ENCODE measurements around the gene CCDC82. TPM values are rescaled to one million over a fixed set of nuclear protein-coding genes. Genes with fewer than 3 reads are reported as not detected.

The CCDC82 gene
- polyA plus RNA-seq, 2 of the 4 experiments (the other 2 are of a cell fraction) = 17.6 to 27.6 TPM

DNA sequence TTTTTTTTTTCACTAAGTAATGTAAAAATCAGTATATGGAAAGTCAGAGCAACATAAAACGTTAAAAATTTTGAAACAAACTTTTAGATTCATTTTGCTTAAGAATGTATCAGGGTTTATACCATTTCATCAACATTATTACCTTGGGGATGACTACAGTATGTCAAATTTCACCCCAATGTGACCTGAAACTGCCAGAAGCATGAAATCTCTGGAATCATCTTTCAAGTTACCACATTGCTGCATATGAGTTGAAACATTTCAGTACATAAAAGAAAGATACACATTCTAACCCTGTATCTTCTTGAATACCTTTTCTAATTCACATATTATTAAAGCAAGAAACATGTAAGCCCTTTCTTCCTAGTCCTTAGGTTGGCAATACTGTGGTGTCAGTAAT, 79.5 kb downstream of the CCDC82 start:
- FAIRE-seq = no peak
- CTCF ChIA-PET = interaction anchor here (0.7 to 2.6 kb wide), 3 partner anchors 33 to 458 kb away, joined by 3 to 20 read pairs (median 3); partner anchors contain the start of gene MAML2
- 74% methylated on average over 1 of the region's 1 CpG for WGBS (ENCODE audit: missing lambda C conversion rate)

DNA sequence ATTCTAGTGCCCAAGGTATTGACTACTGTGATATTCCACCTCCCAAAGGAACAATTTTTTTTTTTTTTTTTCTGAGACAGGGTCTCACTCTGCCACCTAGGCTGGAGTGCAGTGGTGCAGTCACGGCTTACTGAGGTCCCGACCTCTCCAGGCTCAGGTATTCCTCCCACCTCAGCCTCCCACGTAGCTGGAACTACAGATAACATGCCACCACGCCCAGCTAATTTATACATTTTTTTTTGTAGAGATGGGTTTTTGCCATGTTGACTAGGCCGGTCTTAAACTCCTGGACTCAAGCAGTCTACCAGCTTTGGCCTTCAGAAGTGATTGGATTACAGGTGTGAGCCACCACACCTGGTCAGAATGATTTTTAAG, 80.1 kb downstream of the CCDC82 start:
- H3K4me1 ChIP-seq = peaks cover 72% of the 10 kb centered on the region
- H3K4me3 ChIP-seq = no peak overlapping the region
- no peak for DNase-seq (ENCODE audit: low read depth in 1 of 2, low spot score in 1 of 2)
- no peaks in the 10 kb centered on the region for H3K9me3 ChIP-seq
- 80% methylated on average over 5 of the region's 5 CpGs for WGBS (ENCODE audit: missing lambda C conversion rate)
- no peak for ATAC-seq
- H3K4me2 ChIP-seq = peak overlapping the region; percentile 82; the same call in 1 of the 3 replicates
- H3K27ac ChIP-seq = peak overlapping the region; percentile 75 to 81; a peak in 4 of 6 replicates
- no peak for FAIRE-seq
- ChIA-PET POLR2A (no interaction called here), CTCF (interaction anchor here (0.7 to 0.9 kb wide), 2 partner anchors 207 to 457 kb away, joined by 3 read pairs; no protein-coding TSS in a partner anchor)
- TF ChIP-seq, protein P1, sequence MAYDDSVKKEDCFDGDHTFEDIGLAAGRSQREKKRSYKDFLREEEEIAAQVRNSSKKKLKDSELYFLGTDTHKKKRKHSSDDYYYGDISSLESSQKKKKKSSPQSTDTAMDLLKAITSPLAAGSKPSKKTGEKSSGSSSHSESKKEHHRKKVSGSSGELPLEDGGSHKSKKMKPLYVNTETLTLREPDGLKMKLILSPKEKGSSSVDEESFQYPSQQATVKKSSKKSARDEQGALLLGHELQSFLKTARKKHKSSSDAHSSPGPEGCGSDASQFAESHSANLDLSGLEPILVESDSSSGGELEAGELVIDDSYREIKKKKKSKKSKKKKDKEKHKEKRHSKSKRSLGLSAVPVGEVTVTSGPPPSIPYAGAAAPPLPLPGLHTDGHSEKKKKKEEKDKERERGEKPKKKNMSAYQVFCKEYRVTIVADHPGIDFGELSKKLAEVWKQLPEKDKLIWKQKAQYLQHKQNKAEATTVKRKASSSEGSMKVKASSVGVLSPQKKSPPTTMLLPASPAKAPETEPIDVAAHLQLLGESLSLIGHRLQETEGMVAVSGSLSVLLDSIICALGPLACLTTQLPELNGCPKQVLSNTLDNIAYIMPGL (CRISPR knock-in tag; IDR thresholded peaks at IDR 0.05; ENCODE audit: borderline replicate concordance) = no peak
- no peak for TF ChIP-seq CBX8 (IDR thresholded peaks at IDR 0.05)
- no peak for TF ChIP-seq EHMT2 (IDR thresholded peaks at IDR 0.05; ENCODE audit: low read depth)
- TF ChIP-seq BHLHE40 (IDR thresholded peaks at IDR 0.05; ENCODE audit: low read depth, low read length) = no peak
- TF ChIP-seq SREBF2 (IDR thresholded peaks at IDR 0.05) = no peak
- no peak for TF ChIP-seq RAD21 (conservative IDR thresholded peaks at IDR 0.05 in 1 of 2, IDR thresholded peaks at IDR 0.05 in 1 of 2)
- no peak for TF ChIP-seq NPAS2 (CRISPR knock-in tag; IDR thresholded peaks at IDR 0.05; ENCODE audit: borderline replicate concordance)
- TF ChIP-seq PHF8 (IDR thresholded peaks at IDR 0.05; ENCODE audit: borderline replicate concordance, low read depth) = no peak
- TF ChIP-seq MAZ (IDR thresholded peaks at IDR 0.05; ENCODE audit: borderline replicate concordance, low read depth, low read length) = no peak
- no peak for TF ChIP-seq TP53 (CRISPR knock-in tag; IDR thresholded peaks at IDR 0.05)
- no peak for TF ChIP-seq EHF (CRISPR knock-in tag; IDR thresholded peaks at IDR 0.05)
- no peak for TF ChIP-seq FOSL2 (IDR thresholded peaks at IDR 0.05)
- no peak for TF ChIP-seq FOSL2 (CRISPR knock-in tag; IDR thresholded peaks at IDR 0.05)

More for the DNA sequence above, 79.5 kb downstream of the CCDC82 start:
- peak overlapping the region; percentile 19 to 82; a peak in 3 of 6 replicates for H3K27ac ChIP-seq
- no peak overlapping the region for H3K4me3 ChIP-seq
- ATAC-seq (no peak), DNase-seq (ENCODE audit: low read depth in 1 of 2, low spot score in 1 of 2) (no peak)
- TF ChIP-seq ZC3H11A (IDR thresholded peaks at IDR 0.05) = no peak
- no peaks in the 10 kb centered on the region for H3K9me3 ChIP-seq
- peaks cover 76% of the 10 kb centered on the region for H3K4me1 ChIP-seq
- POLR2A ChIA-PET = interaction anchor here (1.6 kb wide), 1 partner anchor 33 kb away, joined by 6 read pairs; the partner anchor contains the start of gene MAML2
- H3K4me2 ChIP-seq = peak overlapping the region; percentile 65; the same call in 2 of the 3 replicates

DNA sequence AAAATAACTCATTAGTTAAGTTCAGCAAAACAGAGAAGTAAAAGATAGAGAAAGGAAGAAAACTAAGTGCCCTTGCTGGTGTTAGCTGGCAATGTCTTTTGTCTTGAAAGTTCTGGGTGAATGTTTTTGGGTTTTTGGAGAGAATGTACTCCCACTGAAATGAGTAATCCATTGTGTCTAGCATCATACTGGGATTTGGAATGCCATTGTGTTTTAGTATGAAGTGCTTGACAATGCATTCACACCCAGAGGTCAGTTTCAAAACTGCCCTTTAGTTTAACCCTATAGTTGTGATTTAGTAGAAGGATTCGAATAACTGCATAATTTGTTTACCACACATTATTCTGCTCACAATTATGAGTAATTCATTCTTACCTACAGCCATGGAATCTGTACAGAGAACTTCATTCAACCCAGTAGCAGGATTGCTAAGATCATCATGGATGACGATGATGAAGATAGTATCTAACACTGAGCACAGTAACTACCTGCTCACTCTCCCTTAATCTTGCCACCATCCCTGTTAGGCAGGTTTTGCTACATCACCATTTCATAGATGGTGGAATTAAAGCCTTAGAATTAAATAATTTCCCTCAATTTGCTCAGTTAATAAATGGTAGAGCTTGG, 80.6 kb downstream of the CCDC82 start:
- no peak for FAIRE-seq
- no peak overlapping the region for H3K4me3 ChIP-seq

More for the DNA sequence above, 80.6 kb downstream of the CCDC82 start:
- CTCF ChIA-PET = interaction anchor here (4.5 kb wide), 1 partner anchor 34 kb away, joined by 25 read pairs; the partner anchor contains the start of gene MAML2
- Histone ChIP-seq H3K4me2 (peak overlapping the region; percentile 82), H3K9me3 (no peaks in the 10 kb centered on the region), H3K4me1 (peaks cover 68% of the 10 kb centered on the region), H3K27ac (peak overlapping the region; percentile 75 to 81; a peak in 5 of 6 replicates)
- TF ChIP-seq RAD21 (conservative IDR thresholded peaks at IDR 0.05 in 1 of 2, IDR thresholded peaks at IDR 0.05 in 1 of 2) = no peak
- no peak for TF ChIP-seq CHD4 (IDR thresholded peaks at IDR 0.05; ENCODE audit: borderline replicate concordance)
- no peak for TF ChIP-seq FOSL2 (IDR thresholded peaks at IDR 0.05)
- TF ChIP-seq FOSL2 (CRISPR knock-in tag; IDR thresholded peaks at IDR 0.05) = peak; percentile 28; the same call in 1 of the 2 replicates
- TF ChIP-seq, protein P1 (CRISPR knock-in tag; IDR thresholded peaks at IDR 0.05; ENCODE audit: borderline replicate concordance) = no peak
- TF ChIP-seq HOXB5 (CRISPR knock-in tag; IDR thresholded peaks at IDR 0.05) = no peak
- no peak for TF ChIP-seq PHF8 (IDR thresholded peaks at IDR 0.05; ENCODE audit: borderline replicate concordance, low read depth)
- POLR2A ChIA-PET = no interaction called here
- no peak for DNase-seq (ENCODE audit: low read depth in 1 of 2, low spot score in 1 of 2)
- no peak for ATAC-seq
- 58% methylated on average over 2 of the region's 2 CpGs for WGBS (ENCODE audit: missing lambda C conversion rate)

Measured in A549 (cell line).